Stimulated activated naive CD8-positive, alpha-beta T cell treated with anti-CD3 and anti-CD28 coated beads, Interleukin-15, amount 100 ng/mL, for 72 hours (primary cell): ENCODE results near the gene ANKRD27.
"Not testable (repeated sequence)": the region's sequence is repeated elsewhere in the genome, so short reads cannot be mapped to it uniquely, and the experiment has no call there.

Experiments used
- ATAC-seq: fragments of 150-1000 bp; cut with Tn5 transposase; 2 replicates; pipeline ENCODE4 v1.10.0; 2021; ENCODE audit warnings: mild to moderate bottlenecking, moderate library complexity
- DNase-seq, 2 donors: peaks; one replicate each; pipeline ENCODE4 v3.0.0; 2021 to 2022
- H3K27ac Mint-ChIP-seq, 2 donors: one replicate each; pipeline ENCODE4 v1.8.0; 2022; ENCODE audit warnings: mild to moderate bottlenecking in 2 of 2, mixed read lengths in 2 of 2, moderate library complexity in 2 of 2
- H3K27me3 Mint-ChIP-seq: one replicate; pipeline ENCODE4 v1.8.0; 2022; ENCODE audit warnings: mixed read lengths
- H3K4me1 Mint-ChIP-seq: one replicate; pipeline ENCODE4 v1.8.0; 2022; ENCODE audit warnings: mild to moderate bottlenecking, mixed read lengths
- H3K4me3 Mint-ChIP-seq, 2 donors: one replicate each; pipeline ENCODE4 v1.8.0; 2022; ENCODE audit warnings: mild to moderate bottlenecking in 2 of 2, mixed read lengths in 2 of 2, moderate library complexity in 1 of 2
- H3K9me3 Mint-ChIP-seq, 2 donors: one replicate each; pipeline ENCODE4 v1.8.0; 2022; ENCODE audit warnings: mixed read lengths in 2 of 2

Gene ANKRD27

GRCh38 chr19:32674153-32674930 is 638 bp downstream of the ANKRD27 start:
- Mint-ChIP-seq H3K4me3 (peak overlapping the region; percentile 95 to 97), H3K27me3 (peaks cover 27% of the 10 kb centered on the region), H3K9me3 (no peaks in the 10 kb centered on the region), H3K4me1 (peaks cover 56% of the 10 kb centered on the region), H3K27ac (peak overlapping the region; percentile 91 to 94)
- ATAC-seq = peak; percentile 35
- DNase-seq = no peak

GRCh38 chr19:32673573-32673972 is 1.4 kb downstream of the ANKRD27 start:
- DNase-seq = no peak
- Mint-ChIP-seq H3K4me1 (peaks cover 62% of the 10 kb centered on the region), H3K9me3 (no peaks in the 10 kb centered on the region), H3K27ac (no peak overlapping the region), H3K27me3 (peaks cover 27% of the 10 kb centered on the region), H3K4me3 (peak overlapping the region in 1 of 2 donors; percentile 95)
- ATAC-seq = no peak

- DNase-seq (no peak), ATAC-seq (no peak)
- Mint-ChIP-seq H3K27ac (no peak overlapping the region), H3K27me3 (peaks cover 23% of the 10 kb centered on the region), H3K4me3 (no peak overlapping the region), H3K4me1 (peaks cover 63% of the 10 kb centered on the region), H3K9me3 (no peaks in the 10 kb centered on the region)
These were observed 2.1 kb downstream of the ANKRD27 start for GRCh38 chr19:32672841-32673240.

- DNase-seq (no peak), ATAC-seq (no peak)
- no peak overlapping the region for H3K27ac Mint-ChIP-seq
- peaks cover 15% of the 10 kb centered on the region for H3K27me3 Mint-ChIP-seq
- no peak overlapping the region for H3K4me3 Mint-ChIP-seq
- H3K4me1 Mint-ChIP-seq = peaks cover 56% of the 10 kb centered on the region
- no peaks in the 10 kb centered on the region for H3K9me3 Mint-ChIP-seq
These were observed 2.9 kb downstream of the ANKRD27 start for GRCh38 chr19:32671883-32672593.

GRCh38 chr19:32669310-32669709 is 5.7 kb downstream of the ANKRD27 start:
- H3K4me1 Mint-ChIP-seq = peaks cover 48% of the 10 kb centered on the region
- no peak for DNase-seq
- H3K4me3 Mint-ChIP-seq = no peak overlapping the region
- H3K27me3 Mint-ChIP-seq = no peaks in the 10 kb centered on the region
- ATAC-seq = no peak
- H3K9me3 Mint-ChIP-seq = no peaks in the 10 kb centered on the region
- H3K27ac Mint-ChIP-seq = no peak overlapping the region

GRCh38 chr19:32666084-32666483 is 8.9 kb downstream of the ANKRD27 start:
- H3K27ac Mint-ChIP-seq = no peak overlapping the region
- no peak for DNase-seq
- H3K9me3 Mint-ChIP-seq = no peaks in the 10 kb centered on the region
- H3K4me1 Mint-ChIP-seq = peaks cover 31% of the 10 kb centered on the region
- ATAC-seq = no peak
- no peaks in the 10 kb centered on the region for H3K27me3 Mint-ChIP-seq
- no peak overlapping the region for H3K4me3 Mint-ChIP-seq

- H3K9me3 Mint-ChIP-seq = no peaks in the 10 kb centered on the region
- no peak for ATAC-seq
- no peak overlapping the region for H3K4me3 Mint-ChIP-seq
- no peak for DNase-seq
- H3K4me1 Mint-ChIP-seq = peaks cover 13% of the 10 kb centered on the region
- H3K27me3 Mint-ChIP-seq = no peaks in the 10 kb centered on the region
- H3K27ac Mint-ChIP-seq = no peak overlapping the region
These were observed 12.8 kb downstream of the ANKRD27 start for GRCh38 chr19:32662186-32662585.

- no peak for DNase-seq
- Mint-ChIP-seq H3K4me1 (peaks cover 13% of the 10 kb centered on the region), H3K9me3 (no peaks in the 10 kb centered on the region), H3K27ac (no peak overlapping the region), H3K27me3 (no peaks in the 10 kb centered on the region), H3K4me3 (no peak overlapping the region)
- ATAC-seq = no peak
These were observed 13.7 kb downstream of the ANKRD27 start for GRCh38 chr19:32661318-32661717.

GRCh38 chr19:32658527-32658926 is 16.5 kb downstream of the ANKRD27 start:
- DNase-seq = no peak
- no peak overlapping the region for H3K27ac Mint-ChIP-seq

GRCh38 chr19:32658075-32658474 is 16.9 kb downstream of the ANKRD27 start:
- no peak for DNase-seq

More at GRCh38 chr19:32658527-32658926, 16.5 kb downstream of the ANKRD27 start:
- Mint-ChIP-seq H3K9me3 (no peaks in the 10 kb centered on the region), H3K4me3 (no peak overlapping the region), H3K4me1 (peaks cover 13% of the 10 kb centered on the region), H3K27me3 (no peaks in the 10 kb centered on the region)
- no peak for ATAC-seq

GRCh38 chr19:32656379-32656778 is 18.6 kb downstream of the ANKRD27 start:
- not testable (repeated sequence) for ATAC-seq, H3K27ac Mint-ChIP-seq, H3K4me3 Mint-ChIP-seq, H3K4me1 Mint-ChIP-seq, H3K9me3 Mint-ChIP-seq, H3K27me3 Mint-ChIP-seq, DNase-seq

More at GRCh38 chr19:32658075-32658474, 16.9 kb downstream of the ANKRD27 start:
- ATAC-seq = no peak
- no peaks in the 10 kb centered on the region for H3K27me3 Mint-ChIP-seq
- no peak overlapping the region for H3K4me3 Mint-ChIP-seq
- H3K27ac Mint-ChIP-seq = no peak overlapping the region
- H3K9me3 Mint-ChIP-seq = no peaks in the 10 kb centered on the region
- peaks cover 14% of the 10 kb centered on the region for H3K4me1 Mint-ChIP-seq

- peaks cover 5% of the 10 kb centered on the region for H3K4me1 Mint-ChIP-seq
- H3K9me3 Mint-ChIP-seq = no peaks in the 10 kb centered on the region
- ATAC-seq = no peak
- no peak for DNase-seq
- H3K27me3 Mint-ChIP-seq = no peaks in the 10 kb centered on the region
- no peak overlapping the region for H3K27ac Mint-ChIP-seq
- no peak overlapping the region for H3K4me3 Mint-ChIP-seq
These were observed 21.4 kb downstream of the ANKRD27 start for GRCh38 chr19:32653599-32653915.

GRCh38 chr19:32652894-32653598 is 21.9 kb downstream of the ANKRD27 start:
- Mint-ChIP-seq H3K4me1 (peaks cover 9% of the 10 kb centered on the region), H3K4me3 (no peak overlapping the region), H3K27me3 (no peaks in the 10 kb centered on the region), H3K27ac (no peak overlapping the region), H3K9me3 (no peaks in the 10 kb centered on the region)
- no peak for ATAC-seq
- no peak for DNase-seq

GRCh38 chr19:32652331-32652730 is 22.6 kb downstream of the ANKRD27 start:
- H3K27ac Mint-ChIP-seq, H3K4me3 Mint-ChIP-seq, ATAC-seq, H3K9me3 Mint-ChIP-seq, DNase-seq, H3K27me3 Mint-ChIP-seq: not testable (repeated sequence)
- peaks cover 16% of the 10 kb centered on the region for H3K4me1 Mint-ChIP-seq

- peaks cover 22% of the 10 kb centered on the region for H3K4me1 Mint-ChIP-seq
These were observed 23.2 kb downstream of the ANKRD27 start for GRCh38 chr19:32651729-32652140.

GRCh38 chr19:32650671-32651070 is 24.3 kb downstream of the ANKRD27 start:
- H3K27ac Mint-ChIP-seq = no peak overlapping the region
- no peak for ATAC-seq

More at GRCh38 chr19:32651729-32652140, 23.2 kb downstream of the ANKRD27 start:
- DNase-seq (no peak), ATAC-seq (no peak)
- Mint-ChIP-seq H3K9me3 (no peaks in the 10 kb centered on the region), H3K4me3 (no peak overlapping the region), H3K27me3 (no peaks in the 10 kb centered on the region), H3K27ac (no peak overlapping the region)

More at GRCh38 chr19:32650671-32651070, 24.3 kb downstream of the ANKRD27 start:
- Mint-ChIP-seq H3K9me3 (no peaks in the 10 kb centered on the region), H3K4me1 (peaks cover 31% of the 10 kb centered on the region), H3K4me3 (no peak overlapping the region), H3K27me3 (no peaks in the 10 kb centered on the region)
- DNase-seq = no peak
